Vagina (tissue), 2 donors: ENCODE data around the gene LRRC38.

Experiments used
- CTCF ChIP-seq, 3 experiments: fragments of 450-650 bp in 2 of 3; fragments of 200-600 bp in 1 of 3; sonication (generic) in 1 of 3; IDR thresholded peaks; one replicate each; pipeline ENCODE4 v1.5.1; 2017 to 2019; ENCODE audit warnings: antibody characterized with exemption in 3 of 3, mild to moderate bottlenecking in 2 of 3, moderate library complexity in 2 of 3
- POLR2A ChIP-seq, 2 donors: fragments of 450-650 bp; IDR thresholded peaks; one replicate each; pipeline ENCODE4 v1.6.1; 2017; ENCODE audit warnings: antibody characterized with exemption in 2 of 2, mild to moderate bottlenecking in 2 of 2, moderate library complexity in 2 of 2

GRCh38 chr1:13540866-13541265 is 27.1 kb upstream of the LRRC38 start:
- TF ChIP-seq POLR2A (IDR thresholded peaks at IDR 0.05) (no peak), CTCF (IDR thresholded peaks at IDR 0.05) (no peak)
